ENCODE data around the gene CTSZ. TPM values are rescaled to one million over a fixed set of nuclear protein-coding genes. Genes with fewer than 3 reads are reported as not detected.

The CTSZ gene
- total and polyA plus RNA-seq, 2 experiments from 2014 or later = 0.58 to 41.4 TPM

- TF ChIP-seq, protein P1, sequence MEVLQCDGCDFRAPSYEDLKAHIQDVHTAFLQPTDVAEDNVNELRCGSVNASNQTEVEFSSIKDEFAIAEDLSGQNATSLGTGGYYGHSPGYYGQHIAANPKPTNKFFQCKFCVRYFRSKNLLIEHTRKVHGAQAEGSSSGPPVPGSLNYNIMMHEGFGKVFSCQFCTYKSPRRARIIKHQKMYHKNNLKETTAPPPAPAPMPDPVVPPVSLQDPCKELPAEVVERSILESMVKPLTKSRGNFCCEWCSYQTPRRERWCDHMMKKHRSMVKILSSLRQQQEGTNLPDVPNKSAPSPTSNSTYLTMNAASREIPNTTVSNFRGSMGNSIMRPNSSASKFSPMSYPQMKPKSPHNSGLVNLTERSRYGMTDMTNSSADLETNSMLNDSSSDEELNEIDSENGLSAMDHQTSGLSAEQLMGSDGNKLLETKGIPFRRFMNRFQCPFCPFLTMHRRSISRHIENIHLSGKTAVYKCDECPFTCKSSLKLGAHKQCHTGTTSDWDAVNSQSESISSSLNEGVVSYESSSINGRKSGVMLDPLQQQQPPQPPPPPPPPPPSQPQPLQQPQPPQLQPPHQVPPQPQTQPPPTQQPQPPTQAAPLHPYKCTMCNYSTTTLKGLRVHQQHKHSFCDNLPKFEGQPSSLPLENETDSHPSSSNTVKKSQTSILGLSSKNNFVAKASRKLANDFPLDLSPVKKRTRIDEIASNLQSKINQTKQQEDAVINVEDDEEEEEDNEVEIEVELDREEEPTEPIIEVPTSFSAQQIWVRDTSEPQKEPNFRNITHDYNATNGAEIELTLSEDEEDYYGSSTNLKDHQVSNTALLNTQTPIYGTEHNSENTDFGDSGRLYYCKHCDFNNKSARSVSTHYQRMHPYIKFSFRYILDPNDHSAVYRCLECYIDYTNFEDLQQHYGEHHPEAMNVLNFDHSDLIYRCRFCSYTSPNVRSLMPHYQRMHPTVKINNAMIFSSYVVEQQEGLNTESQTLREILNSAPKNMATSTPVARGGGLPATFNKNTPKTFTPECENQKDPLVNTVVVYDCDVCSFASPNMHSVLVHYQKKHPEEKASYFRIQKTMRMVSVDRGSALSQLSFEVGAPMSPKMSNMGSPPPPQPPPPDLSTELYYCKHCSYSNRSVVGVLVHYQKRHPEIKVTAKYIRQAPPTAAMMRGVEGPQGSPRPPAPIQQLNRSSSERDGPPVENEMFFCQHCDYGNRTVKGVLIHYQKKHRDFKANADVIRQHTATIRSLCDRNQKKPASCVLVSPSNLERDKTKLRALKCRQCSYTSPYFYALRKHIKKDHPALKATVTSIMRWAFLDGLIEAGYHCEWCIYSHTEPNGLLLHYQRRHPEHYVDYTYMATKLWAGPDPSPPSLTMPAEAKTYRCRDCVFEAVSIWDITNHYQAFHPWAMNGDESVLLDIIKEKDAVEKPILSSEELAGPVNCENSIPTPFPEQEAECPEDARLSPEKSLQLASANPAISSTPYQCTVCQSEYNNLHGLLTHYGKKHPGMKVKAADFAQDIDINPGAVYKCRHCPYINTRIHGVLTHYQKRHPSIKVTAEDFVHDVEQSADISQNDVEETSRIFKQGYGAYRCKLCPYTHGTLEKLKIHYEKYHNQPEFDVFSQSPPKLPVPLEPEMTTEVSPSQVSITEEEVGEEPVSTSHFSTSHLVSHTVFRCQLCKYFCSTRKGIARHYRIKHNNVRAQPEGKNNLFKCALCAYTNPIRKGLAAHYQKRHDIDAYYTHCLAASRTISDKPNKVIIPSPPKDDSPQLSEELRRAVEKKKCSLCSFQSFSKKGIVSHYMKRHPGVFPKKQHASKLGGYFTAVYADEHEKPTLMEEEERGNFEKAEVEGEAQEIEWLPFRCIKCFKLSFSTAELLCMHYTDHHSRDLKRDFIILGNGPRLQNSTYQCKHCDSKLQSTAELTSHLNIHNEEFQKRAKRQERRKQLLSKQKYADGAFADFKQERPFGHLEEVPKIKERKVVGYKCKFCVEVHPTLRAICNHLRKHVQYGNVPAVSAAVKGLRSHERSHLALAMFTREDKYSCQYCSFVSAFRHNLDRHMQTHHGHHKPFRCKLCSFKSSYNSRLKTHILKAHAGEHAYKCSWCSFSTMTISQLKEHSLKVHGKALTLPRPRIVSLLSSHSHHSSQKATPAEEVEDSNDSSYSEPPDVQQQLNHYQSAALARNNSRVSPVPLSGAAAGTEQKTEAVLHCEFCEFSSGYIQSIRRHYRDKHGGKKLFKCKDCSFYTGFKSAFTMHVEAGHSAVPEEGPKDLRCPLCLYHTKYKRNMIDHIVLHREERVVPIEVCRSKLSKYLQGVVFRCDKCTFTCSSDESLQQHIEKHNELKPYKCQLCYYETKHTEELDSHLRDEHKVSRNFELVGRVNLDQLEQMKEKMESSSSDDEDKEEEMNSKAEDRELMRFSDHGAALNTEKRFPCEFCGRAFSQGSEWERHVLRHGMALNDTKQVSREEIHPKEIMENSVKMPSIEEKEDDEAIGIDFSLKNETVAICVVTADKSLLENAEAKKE (CRISPR knock-in tag; IDR thresholded peaks at IDR 0.05) = no peak
- no peak for TF ChIP-seq CREB1 (CRISPR knock-in tag; IDR thresholded peaks at IDR 0.05; ENCODE audit: low read depth)
- TF ChIP-seq JUNB (IDR thresholded peaks at IDR 0.05; ENCODE audit: unreplicated experiment) = no peak
- TF ChIP-seq REST (IDR thresholded peaks at IDR 0.05; ENCODE audit: unreplicated experiment) = no peak
Observed at GRCh38 chr20:58985656-58986055, 21.4 kb downstream of the CTSZ start (continued).

DNA sequence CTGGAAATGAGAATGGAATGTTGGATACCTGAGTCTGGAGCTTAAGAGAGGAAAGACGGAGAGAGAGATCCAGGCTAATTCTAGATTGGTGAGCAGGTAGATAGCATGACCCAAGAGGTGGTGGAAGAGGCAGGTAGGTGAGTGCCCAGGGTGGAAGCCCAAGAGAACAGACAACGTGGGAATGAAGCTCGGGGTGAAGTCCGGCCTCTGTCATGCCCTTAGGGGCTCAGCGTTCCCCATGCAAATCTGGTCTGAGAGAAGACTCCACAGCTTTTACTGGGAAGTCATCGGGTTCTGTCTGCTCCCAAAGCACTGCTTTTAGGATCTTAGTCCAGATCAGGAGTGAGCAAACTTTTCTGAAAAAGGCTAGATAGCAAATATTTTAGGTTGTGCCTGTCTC, 22.4 kb downstream of the CTSZ start:
- Mint-ChIP-seq H3K9me3 (no peaks in the 10 kb centered on the region; the same call in 2 of the 3 replicates), H3K27me3 (ENCODE audit: insufficient read depth, low read depth, poor library complexity) (peaks cover 5% of the 10 kb centered on the region), H3K4me1 (peaks cover 19% of the 10 kb centered on the region), H3K27ac (no peak overlapping the region), H3K36me3 (ENCODE audit: low read depth) (peaks cover 44% of the 10 kb centered on the region), H3K4me3 (no peak overlapping the region)
- Histone ChIP-seq H3K4me1 (ENCODE audit: insufficient read depth) (peaks cover 14% of the 10 kb centered on the region), H3K79me2 (replicated peaks; ENCODE audit: insufficient read depth) (peaks cover 50% of the 10 kb centered on the region), H3K27me3 (ENCODE audit: insufficient read depth) (no peaks in the 10 kb centered on the region), H3K4me2 (peak overlapping the region; percentile 62; the same call in 1 of the 2 replicates), H3K27ac (ENCODE audit: low read depth) (no peak overlapping the region), H3K36me3 (ENCODE audit: insufficient read depth) (peaks cover 21% of the 10 kb centered on the region), H3F3A (replicated peaks; ENCODE audit: low read depth) (no peaks in the 10 kb centered on the region), H3K4me3 (no peak overlapping the region), H4K20me1 (replicated peaks; ENCODE audit: insufficient read depth) (peaks cover 26% of the 10 kb centered on the region; the same call in 1 of the 2 replicates), H2AFZ (no peak overlapping the region), H3K9me2 (ENCODE audit: insufficient read depth) (no peaks in the 10 kb centered on the region; the same call in 1 of the 2 replicates)
- DNase-seq (ENCODE audit: low spot score) = no peak
- no peak for ATAC-seq
- TF ChIP-seq STAT1 (IDR thresholded peaks at IDR 0.05; ENCODE audit: unreplicated experiment) (no peak), JUNB (IDR thresholded peaks at IDR 0.05; ENCODE audit: unreplicated experiment) (no peak), NANOG (IDR thresholded peaks at IDR 0.05; ENCODE audit: borderline replicate concordance) (no peak)
- TF ChIP-seq, protein P1 (CRISPR knock-in tag; IDR thresholded peaks at IDR 0.05) = no peak
